HG03521 (cell line): ENCODE data around the gene PACSIN2.

Experiments
- ATAC-seq: cut with Tn5 transposase; IDR thresholded peaks from one replicate; pipeline ENCODE4 v1.9.1; 2021; ENCODE audit warnings: mild to moderate bottlenecking, moderate library complexity; ENCODE audit not compliant: unreplicated experiment

The PACSIN2 gene

GRCh38 chr22:42887523-42888507 is 127.1 kb downstream of the PACSIN2 start:
- no peak for ATAC-seq

- no peak for ATAC-seq
Observed at GRCh38 chr22:42887120-42887519, 127.8 kb downstream of the PACSIN2 start.

DNA sequence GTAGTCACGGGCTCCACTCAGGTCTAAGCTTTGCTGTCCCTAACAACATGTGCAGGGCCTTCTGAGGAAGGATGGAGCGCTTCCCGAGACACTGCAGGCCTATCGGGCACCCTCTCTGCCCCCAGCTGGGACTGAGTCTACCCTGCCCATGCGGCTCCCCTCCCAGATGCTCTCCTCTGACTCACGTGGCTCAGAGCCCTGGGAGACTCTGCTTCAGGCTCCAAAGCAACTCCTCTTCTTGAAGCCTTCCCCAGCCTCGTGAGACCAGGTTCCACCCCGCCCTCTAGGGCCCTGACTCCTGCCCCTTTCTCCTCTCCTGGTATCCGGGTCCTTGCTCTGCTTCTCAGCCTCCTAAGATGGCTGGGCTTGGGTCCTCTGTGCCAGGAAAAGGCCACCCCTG is 129.5 kb downstream of the PACSIN2 start:
- no peak for ATAC-seq

GRCh38 chr22:42884616-42885375 is 130.2 kb downstream of the PACSIN2 start:
- ATAC-seq: no peak

GRCh38 chr22:42883970-42884369 is 131.0 kb downstream of the PACSIN2 start:
- ATAC-seq: no peak

GRCh38 chr22:42883121-42883520 is 131.8 kb downstream of the PACSIN2 start:
- ATAC-seq: no peak

DNA sequence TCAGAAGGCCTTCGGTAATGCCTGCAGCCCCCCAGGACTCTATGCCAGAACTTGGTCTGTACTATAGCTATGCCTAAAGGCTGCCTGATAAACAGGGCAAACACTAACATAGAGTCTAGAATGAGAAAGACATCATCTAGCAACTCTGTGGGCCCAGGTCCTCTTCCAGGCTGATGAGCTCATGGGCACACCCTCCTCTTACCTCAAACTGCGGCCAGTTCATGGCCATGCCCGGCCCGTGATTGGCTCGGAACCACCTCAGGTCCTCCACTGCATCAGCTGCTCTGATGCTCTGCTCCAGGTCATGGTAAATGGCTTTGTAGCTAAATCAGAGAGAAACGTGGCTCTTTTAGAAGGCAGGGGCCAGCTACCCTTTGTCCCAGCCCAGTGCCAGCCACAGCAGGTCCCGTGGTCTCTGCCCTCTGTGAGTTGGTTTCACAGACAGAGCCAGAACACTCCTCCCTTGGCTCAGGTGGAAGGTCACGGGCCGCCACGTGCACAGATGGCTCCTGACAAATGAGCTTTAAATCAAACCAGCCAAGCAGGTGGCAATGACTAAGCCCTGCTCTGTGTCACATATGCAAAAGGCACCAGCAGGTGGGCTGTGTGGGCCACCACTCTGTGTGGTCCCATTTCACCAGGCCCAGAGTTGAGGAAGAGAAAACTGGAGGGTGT is 132.8 kb downstream of the PACSIN2 start:
- no peak for ATAC-seq

DNA sequence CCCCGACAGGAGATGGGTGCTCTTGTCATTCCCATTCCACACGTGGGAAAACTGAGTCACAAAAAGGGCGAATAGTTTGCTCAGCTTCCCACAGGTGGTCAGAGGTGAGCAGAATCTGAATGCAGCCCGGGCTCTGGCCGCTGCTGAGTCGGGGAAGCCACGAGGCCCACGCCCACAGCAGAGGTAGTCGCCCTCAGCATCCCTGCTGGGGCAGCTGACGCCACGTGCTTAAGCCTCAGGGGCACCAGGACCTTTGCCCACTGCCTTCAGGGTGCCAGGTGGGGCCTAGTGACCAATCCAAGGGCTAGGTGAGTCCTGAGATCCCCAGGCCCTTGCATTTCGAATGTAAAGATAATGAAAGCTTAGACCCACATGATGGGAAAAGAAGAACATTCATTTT is 133.7 kb downstream of the PACSIN2 start:
- no peak for ATAC-seq

GRCh38 chr22:42880815-42881214 is 134.1 kb downstream of the PACSIN2 start:
- ATAC-seq: no peak

- no peak for ATAC-seq
Observed at GRCh38 chr22:42879371-42880021, 135.5 kb downstream of the PACSIN2 start.

GRCh38 chr22:42878561-42879305 is 136.2 kb downstream of the PACSIN2 start:
- no peak for ATAC-seq

GRCh38 chr22:42877597-42878340 is 137.2 kb downstream of the PACSIN2 start:
- no peak for ATAC-seq

GRCh38 chr22:42877158-42877557 is 137.8 kb downstream of the PACSIN2 start:
- no peak for ATAC-seq

DNA sequence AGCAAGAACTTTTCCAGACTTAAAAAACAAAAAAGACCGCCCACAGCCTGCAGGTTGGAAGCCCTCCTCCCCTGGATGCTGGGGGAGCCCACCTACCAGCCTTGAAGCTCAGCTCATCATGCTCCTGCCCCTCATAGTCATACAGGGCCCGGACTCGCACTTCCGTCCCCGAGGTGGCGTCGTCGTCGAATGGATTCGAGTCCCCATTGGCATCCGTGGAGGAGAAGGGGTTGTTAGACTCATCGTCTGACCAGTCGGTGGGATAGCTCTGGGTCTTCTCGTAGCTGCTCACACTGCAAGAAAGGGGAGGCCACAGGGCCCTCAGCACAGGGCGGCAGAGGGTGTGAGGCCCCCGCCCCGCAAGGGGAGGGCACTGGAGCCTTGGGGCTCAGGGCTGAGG is 138.9 kb downstream of the PACSIN2 start:
- no peak for ATAC-seq

GRCh38 chr22:42874010-42874409 is 140.9 kb downstream of the PACSIN2 start:
- no peak for ATAC-seq

- ATAC-seq: no peak
Observed at GRCh38 chr22:42873356-42873755, 141.6 kb downstream of the PACSIN2 start.

DNA sequence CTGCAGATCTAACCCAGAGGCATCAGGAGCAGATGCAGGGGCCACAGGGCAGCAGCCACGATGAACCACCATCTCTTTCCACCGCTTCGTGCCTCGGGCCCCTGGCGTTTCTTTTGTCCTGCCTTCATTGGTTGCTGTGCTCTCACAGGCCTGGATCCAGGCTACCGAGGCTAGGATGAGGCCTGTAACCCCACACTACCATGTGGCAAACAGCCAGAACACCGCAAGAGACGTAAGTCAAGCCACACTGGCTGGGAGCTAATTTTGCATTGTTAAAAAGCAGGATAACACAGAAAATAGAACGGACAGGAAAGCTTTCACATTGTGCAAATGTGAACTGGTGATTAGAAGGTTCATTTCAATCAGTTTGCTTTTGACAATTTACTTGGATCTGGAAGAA is 142.1 kb downstream of the PACSIN2 start:
- no peak for ATAC-seq

GRCh38 chr22:42871146-42872050 is 143.6 kb downstream of the PACSIN2 start:
- no peak for ATAC-seq
